ENCODE results near the gene HEXIM2. TPM values are rescaled to one million over a fixed set of nuclear protein-coding genes. Genes with fewer than 3 reads are reported as not detected.

Gene HEXIM2
- total and polyA plus RNA-seq, 2 of the 13 experiments (the other 11 are each of a cell fraction or from before 2014, with no cell fraction given): 27.1 to 32.4 TPM

- TF ChIP-seq CHD4 (IDR thresholded peaks at IDR 0.05; ENCODE audit: borderline replicate concordance, low read length) (no peak), MLX (CRISPR knock-in tag; IDR thresholded peaks at IDR 0.05) (no peak), GPN1 (CRISPR knock-in tag; IDR thresholded peaks at IDR 0.05; ENCODE audit: borderline replicate concordance) (no peak), ZNF335 (CRISPR knock-in tag; IDR thresholded peaks at IDR 0.05) (no peak), IRF9 (CRISPR knock-in tag; IDR thresholded peaks at IDR 0.05; ENCODE audit: borderline replicate concordance) (peak; percentile 75), SMARCE1 (IDR thresholded peaks at IDR 0.05; ENCODE audit: borderline replicate concordance) (no peak), ZNF407 (CRISPR knock-in tag; IDR thresholded peaks at IDR 0.05; ENCODE audit: not compliant biosample characterization) (no peak), ZNF879 (CRISPR knock-in tag; IDR thresholded peaks at IDR 0.05) (peak; percentile 61; the same call in 1 of the 2 replicates), ZNF350 (CRISPR knock-in tag; IDR thresholded peaks at IDR 0.05; ENCODE audit: borderline replicate concordance, low read depth) (no peak), TBP (CRISPR knock-in tag; IDR thresholded peaks at IDR 0.05) (no peak), MIER2 (CRISPR knock-in tag; IDR thresholded peaks at IDR 0.05) (no peak), PCBP1 (IDR thresholded peaks at IDR 0.05; ENCODE audit: borderline replicate concordance, low read depth, low read length) (no peak), SAFB2 (CRISPR knock-in tag; IDR thresholded peaks at IDR 0.05; ENCODE audit: borderline replicate concordance, low read depth) (0 out of 2 replicates have a peak, but pooled peaks have one; percentile 46), KDM6A (CRISPR knock-in tag; IDR thresholded peaks at IDR 0.05; ENCODE audit: low read depth) (no peak), ZNF670 (CRISPR knock-in tag; IDR thresholded peaks at IDR 0.05; ENCODE audit: borderline replicate concordance) (no peak; the same call in 1 of the 2 replicates), HNRNPK (IDR thresholded peaks at IDR 0.05; ENCODE audit: low read depth, low read length, poor library complexity, severe bottlenecking) (no peak), ZBTB42 (CRISPR knock-in tag; IDR thresholded peaks at IDR 0.05) (no peak; the same call in 1 of the 2 replicates), KDM3A (CRISPR knock-in tag; IDR thresholded peaks at IDR 0.05; ENCODE audit: low read depth) (no peak), ZNF616 (CRISPR knock-in tag; IDR thresholded peaks at IDR 0.05; ENCODE audit: low read depth) (peak; percentile 78; the same call in 1 of the 2 replicates), ZNF430 (CRISPR knock-in tag; IDR thresholded peaks at IDR 0.05) (peak; percentile 89)
Observed at GRCh38 chr17:45160447-45161287, 1.0 kb upstream of the HEXIM2 start (continued).
